MCF 10A (cell line): ENCODE data around the gene TNFAIP1. TPM values are rescaled to one million over a fixed set of nuclear protein-coding genes. Genes with fewer than 3 reads are reported as not detected.

ENCODE experiments used
- BruUV-seq: library from RNA; stranded (reverse); fragments of 400-500 nt; replicated peaks from 2 replicates; lab custom pipeline; 2021; lab: Mats Ljungman, UMichigan
- CTCF ChIA-PET: fragments of 300-600 bp; sonication (Branson Sonifier 250); formaldehyde crosslinking; extraction: SDS; loops from one replicate; lab custom pipeline; 2021; ENCODE audit warnings: antibody characterized with exemption, inconsistent platforms; lab: Yijun Ruan, JAX
- POLR2A ChIA-PET: fragments of 300-600, 350-650 bp; sonication (Branson Sonifier 250); formaldehyde crosslinking; extraction: SDS; loops from one replicate; lab custom pipeline; 2020; ENCODE audit warnings: antibody characterized with exemption, inconsistent platforms; lab: Yijun Ruan, JAX
- DNase-seq: peaks from one replicate; pipeline ENCODE4 v3.0.0-alpha.2; 2018; ENCODE audit not compliant: unreplicated experiment
- H3K27ac Mint-ChIP-seq: one replicate; pipeline ENCODE4 v1.8.0; 2022; ENCODE audit warnings: mild to moderate bottlenecking, low read depth, mixed read lengths; ENCODE audit not compliant: unreplicated experiment
- H3K27me3 Mint-ChIP-seq: one replicate; pipeline ENCODE4 v1.8.0; 2022; ENCODE audit warnings: mixed read lengths; ENCODE audit not compliant: insufficient read depth, unreplicated experiment
- H3K36me3 Mint-ChIP-seq: one replicate; pipeline ENCODE4 v1.8.0; 2022; ENCODE audit warnings: mild to moderate bottlenecking, moderate library complexity, mixed read lengths; ENCODE audit not compliant: insufficient read depth, unreplicated experiment
- H3K4me1 Mint-ChIP-seq: one replicate; pipeline ENCODE4 v1.8.0; 2022; ENCODE audit warnings: mixed read lengths; ENCODE audit not compliant: insufficient read depth, unreplicated experiment
- H3K4me3 Mint-ChIP-seq: one replicate; pipeline ENCODE4 v1.8.0; 2022; ENCODE audit warnings: mild to moderate bottlenecking, moderate library complexity, mixed read lengths; ENCODE audit not compliant: unreplicated experiment
- H3K9me3 Mint-ChIP-seq: one replicate; pipeline ENCODE4 v1.8.0; 2022; ENCODE audit warnings: mixed read lengths; ENCODE audit not compliant: unreplicated experiment
- intact Hi-C: fragments of 100-400 bp; cut with micrococcal nuclease; formaldehyde crosslinking; loops from 2 replicates; pipeline ENCODE4 v1.14.1; 2022
- total RNA-seq: library from RNA; stranded (reverse); gene quantifications from 2 replicates; pipeline ENCODE4 v1.2.3, GENCODE V29; 2022
- TF ChIP-seq, protein P1 (sequence below): fragments of 200-600 bp; IDR thresholded peaks from one replicate; pipeline ENCODE4 v1.8.0; 2022; ENCODE audit warnings: antibody characterized with exemption, mild to moderate bottlenecking; ENCODE audit not compliant: unreplicated experiment

The TNFAIP1 gene
- total RNA-seq, 1 experiment from 2014 or later = 65.0 TPM

DNA sequence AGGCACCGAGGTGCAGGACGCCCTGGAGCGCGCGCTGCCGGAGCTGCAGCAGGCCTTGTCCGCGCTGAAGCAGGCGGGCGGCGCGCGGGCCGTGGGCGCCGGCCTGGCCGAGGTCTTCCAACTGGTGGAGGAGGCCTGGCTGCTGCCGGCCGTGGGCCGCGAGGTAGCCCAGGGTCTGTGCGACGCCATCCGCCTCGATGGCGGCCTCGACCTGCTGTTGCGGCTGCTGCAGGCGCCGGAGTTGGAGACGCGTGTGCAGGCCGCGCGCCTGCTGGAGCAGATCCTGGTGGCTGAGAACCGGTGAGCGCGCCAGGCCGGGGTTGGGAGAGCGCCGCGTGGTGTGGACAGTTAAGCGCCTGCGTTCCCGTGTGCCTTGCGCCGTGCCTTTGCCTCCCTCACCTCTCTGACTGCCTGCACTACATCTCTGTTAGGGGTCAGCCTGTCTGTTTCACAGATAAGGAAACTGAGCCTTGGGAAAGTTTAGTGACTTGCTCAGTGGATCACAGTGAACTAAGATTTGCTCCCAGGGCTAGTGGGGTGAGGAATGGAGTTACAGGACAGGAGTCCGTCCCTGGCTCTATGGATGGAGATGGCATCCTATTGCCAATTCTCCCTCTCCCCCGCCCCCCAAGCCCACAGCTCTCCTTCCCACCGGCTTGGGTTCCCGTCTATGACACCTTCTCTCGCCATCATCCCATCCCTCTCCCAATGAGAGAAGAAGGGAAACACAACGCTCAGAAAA is 36.8 kb downstream of the TNFAIP1 start:
- intact Hi-C loops = no loop called here
- CTCF ChIA-PET = no interaction called here
- no peaks in the 10 kb centered on the region for H3K27me3 Mint-ChIP-seq
- BruUV-seq = no TSS peak
- DNase-seq = no peak
- H3K27ac Mint-ChIP-seq = peak overlapping the region; percentile 70
- peak overlapping the region; percentile 31 for H3K4me3 Mint-ChIP-seq
- H3K36me3 Mint-ChIP-seq = no peaks in the 10 kb centered on the region
- TF ChIP-seq, protein P1, sequence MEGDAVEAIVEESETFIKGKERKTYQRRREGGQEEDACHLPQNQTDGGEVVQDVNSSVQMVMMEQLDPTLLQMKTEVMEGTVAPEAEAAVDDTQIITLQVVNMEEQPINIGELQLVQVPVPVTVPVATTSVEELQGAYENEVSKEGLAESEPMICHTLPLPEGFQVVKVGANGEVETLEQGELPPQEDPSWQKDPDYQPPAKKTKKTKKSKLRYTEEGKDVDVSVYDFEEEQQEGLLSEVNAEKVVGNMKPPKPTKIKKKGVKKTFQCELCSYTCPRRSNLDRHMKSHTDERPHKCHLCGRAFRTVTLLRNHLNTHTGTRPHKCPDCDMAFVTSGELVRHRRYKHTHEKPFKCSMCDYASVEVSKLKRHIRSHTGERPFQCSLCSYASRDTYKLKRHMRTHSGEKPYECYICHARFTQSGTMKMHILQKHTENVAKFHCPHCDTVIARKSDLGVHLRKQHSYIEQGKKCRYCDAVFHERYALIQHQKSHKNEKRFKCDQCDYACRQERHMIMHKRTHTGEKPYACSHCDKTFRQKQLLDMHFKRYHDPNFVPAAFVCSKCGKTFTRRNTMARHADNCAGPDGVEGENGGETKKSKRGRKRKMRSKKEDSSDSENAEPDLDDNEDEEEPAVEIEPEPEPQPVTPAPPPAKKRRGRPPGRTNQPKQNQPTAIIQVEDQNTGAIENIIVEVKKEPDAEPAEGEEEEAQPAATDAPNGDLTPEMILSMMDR = no peak
- no peaks in the 10 kb centered on the region for H3K9me3 Mint-ChIP-seq
- H3K4me1 Mint-ChIP-seq = peaks cover 5% of the 10 kb centered on the region
- POLR2A ChIA-PET = interaction anchor here (0.7 kb wide), 1 partner anchor 27 kb away, joined by 3 read pairs; no protein-coding TSS in a partner anchor

DNA sequence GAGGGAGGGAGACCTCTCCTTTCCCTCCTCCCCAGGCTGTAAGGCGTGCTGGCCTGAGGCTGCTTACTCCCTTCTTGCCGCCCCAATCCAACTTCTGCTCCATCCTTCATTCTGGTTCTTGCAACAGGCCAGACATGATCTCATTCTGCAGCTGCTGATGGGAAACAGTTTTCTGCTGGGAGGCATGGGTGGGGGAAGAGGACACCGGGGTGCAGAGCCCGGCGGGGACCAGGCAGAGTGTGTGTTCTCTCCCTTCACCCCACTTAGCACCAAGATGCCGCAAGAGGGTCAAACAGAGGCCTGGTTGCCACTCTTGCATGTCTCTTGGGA is 37.3 kb downstream of the TNFAIP1 start:
- CTCF ChIA-PET = no interaction called here

DNA sequence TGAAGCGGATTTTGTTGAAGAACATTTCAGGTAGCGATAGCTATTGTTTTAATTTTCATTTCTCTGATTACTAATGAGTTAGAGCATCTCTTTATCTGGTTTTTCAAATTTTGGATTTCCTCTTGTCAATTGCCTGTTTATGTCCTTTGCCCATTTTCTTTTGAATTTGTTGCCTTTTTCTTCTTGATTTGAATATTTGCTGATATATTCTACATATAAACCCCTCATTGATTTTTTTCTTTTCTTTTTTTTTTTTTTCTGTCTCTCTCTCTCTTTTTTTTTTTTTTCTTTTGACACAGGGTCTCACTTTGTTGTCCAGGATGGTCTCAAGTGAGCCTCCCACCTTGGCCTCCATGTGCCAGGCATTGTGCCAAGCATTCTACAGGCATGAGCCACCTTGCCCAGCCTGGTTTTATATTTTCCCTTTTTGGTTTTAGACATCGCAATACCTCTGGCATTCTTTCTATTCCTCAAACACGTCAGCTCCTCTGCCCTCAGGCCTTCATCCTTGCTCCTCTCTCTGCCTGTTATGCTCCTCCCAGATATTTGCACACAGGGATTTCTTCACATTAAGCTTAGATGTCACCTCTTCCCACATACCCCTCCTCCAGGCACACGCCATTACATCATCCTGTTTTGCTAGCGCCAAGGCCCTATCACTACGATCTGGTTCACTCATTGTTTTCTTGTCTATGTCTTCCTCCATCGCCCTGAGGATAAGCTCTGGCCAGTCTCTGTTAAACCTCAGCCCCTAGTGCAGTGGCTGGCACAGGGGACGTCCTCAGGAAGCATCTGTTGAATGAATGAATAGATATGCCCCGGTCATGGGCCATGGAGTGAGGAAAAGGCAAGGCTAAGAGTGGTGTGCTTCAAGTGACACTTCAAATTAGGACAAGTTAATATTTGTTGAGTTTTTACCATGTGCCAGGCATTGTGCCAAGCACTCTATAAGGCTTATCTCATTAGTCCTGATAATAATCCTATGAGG is 44.5 kb downstream of the TNFAIP1 start:
- ChIA-PET CTCF (interaction anchor here (0.6 to 3.2 kb wide), 7 partner anchors 36 to 161 kb away, joined by 3 to 11 read pairs (median 3); no protein-coding TSS in a partner anchor), POLR2A (interaction anchor here (0.6 to 3.4 kb wide), 25 partner anchors 9 to 218 kb away, joined by 3 to 40 read pairs (median 5); partner anchors contain the start of genes IFT20, POLDIP2, SLC46A1 and TMEM97)
- H3K36me3 Mint-ChIP-seq = peaks cover 13% of the 10 kb centered on the region
- peaks cover 13% of the 10 kb centered on the region for H3K4me1 Mint-ChIP-seq
- peak; percentile 99 for DNase-seq
- H3K27me3 Mint-ChIP-seq = no peaks in the 10 kb centered on the region
- H3K9me3 Mint-ChIP-seq = no peaks in the 10 kb centered on the region
- H3K4me3 Mint-ChIP-seq = no peak overlapping the region
- H3K27ac Mint-ChIP-seq = peak overlapping the region; percentile 93
- TF ChIP-seq, protein P1 = no peak
- intact Hi-C loops = no loop called here
- BruUV-seq = TSS peak; percentile 99

More for the DNA sequence above, 37.3 kb downstream of the TNFAIP1 start:
- peak overlapping the region; percentile 31 for H3K4me3 Mint-ChIP-seq
- no peak for DNase-seq
- POLR2A ChIA-PET = interaction anchor here (0.7 to 2.7 kb wide), 3 partner anchors 16 to 34 kb away, joined by 3 to 9 read pairs (median 3); partner anchors contain the start of gene POLDIP2
- H3K36me3 Mint-ChIP-seq = no peaks in the 10 kb centered on the region
- H3K27me3 Mint-ChIP-seq = no peaks in the 10 kb centered on the region
- H3K4me1 Mint-ChIP-seq = peaks cover 5% of the 10 kb centered on the region
- TF ChIP-seq, protein P1 = no peak
- no peaks in the 10 kb centered on the region for H3K9me3 Mint-ChIP-seq
- no TSS peak for BruUV-seq
- intact Hi-C loops = no loop called here
- no peak overlapping the region for H3K27ac Mint-ChIP-seq
